GM19372 (cell line): Measurements from ENCODE around the gene TRPM3.

Source experiments
- ATAC-seq: cut with Tn5 transposase; IDR thresholded peaks from one replicate; pipeline ENCODE4 v1.9.1; 2021; ENCODE audit warnings: mild to moderate bottlenecking, low read depth, moderate library complexity; ENCODE audit not compliant: unreplicated experiment

TRPM3 gene

DNA sequence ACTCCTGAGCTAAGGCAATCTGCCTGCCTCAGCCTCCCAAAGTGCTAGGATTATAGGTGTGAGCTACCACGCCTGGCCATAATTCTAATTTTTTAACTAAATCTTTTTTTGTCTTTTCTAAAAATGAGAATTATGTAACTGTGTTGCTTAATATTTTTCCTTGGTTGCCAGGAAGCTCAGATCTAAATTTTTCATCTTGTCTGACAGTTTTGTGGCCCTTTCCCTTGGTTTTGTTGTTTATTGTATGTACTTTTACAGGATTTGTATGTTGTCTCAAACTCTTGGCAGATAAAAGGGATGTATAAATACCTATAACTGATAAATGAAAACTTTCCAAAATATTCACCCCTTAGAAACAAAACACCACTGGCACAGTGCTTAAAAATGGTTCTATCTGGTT lies 618.7 kb downstream of the TRPM3 start:
- no peak for ATAC-seq

GRCh38 chr9:70500793-70501192 lies 620.6 kb downstream of the TRPM3 start:
- no peak for ATAC-seq

DNA sequence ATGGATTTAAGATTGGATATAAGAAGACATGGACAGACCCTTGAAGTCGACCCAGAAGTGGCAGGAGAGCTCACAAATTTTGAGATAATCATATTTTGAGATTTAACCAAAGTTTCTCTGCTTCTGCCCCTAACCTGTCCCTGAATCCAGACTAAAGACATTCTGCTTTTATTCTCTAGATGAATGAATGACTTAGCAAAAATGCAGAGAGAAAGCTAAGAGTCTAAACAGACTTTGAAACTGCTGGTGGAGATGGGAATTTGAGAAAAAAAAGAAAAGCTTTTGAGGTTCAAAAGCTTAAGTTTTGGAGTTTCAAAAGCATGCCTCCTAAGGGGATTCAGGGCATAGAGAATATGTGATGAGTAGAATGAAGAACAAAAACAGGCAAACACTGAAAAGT lies 621.8 kb downstream of the TRPM3 start:
- no peak for ATAC-seq

DNA sequence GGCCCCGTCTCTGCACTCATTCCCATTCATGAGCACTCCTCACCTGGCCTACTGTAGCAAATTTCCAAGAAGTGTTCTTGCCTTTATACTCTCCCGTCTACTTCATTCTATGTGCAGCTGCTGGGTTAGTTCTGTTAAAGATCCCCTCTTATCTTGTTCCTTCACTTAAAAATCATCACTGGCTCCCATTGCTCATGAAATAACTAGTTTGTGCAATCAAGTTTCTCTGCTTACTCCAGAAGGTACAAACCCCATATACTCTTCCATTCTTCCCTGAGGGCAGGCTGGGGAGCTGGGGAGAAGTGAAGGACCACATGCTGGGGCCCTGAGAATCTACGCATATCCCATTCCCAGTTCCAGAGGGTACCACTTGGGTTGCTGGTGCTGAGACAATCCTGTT lies 622.6 kb downstream of the TRPM3 start:
- ATAC-seq, result no peak

- no peak for ATAC-seq
Measured at GRCh38 chr9:70496244-70496643, 625.2 kb downstream of the TRPM3 start.

GRCh38 chr9:70495514-70495913 lies 625.9 kb downstream of the TRPM3 start:
- no peak for ATAC-seq

- ATAC-seq, result no peak
Measured at GRCh38 chr9:70494221-70494620, 627.2 kb downstream of the TRPM3 start.

DNA sequence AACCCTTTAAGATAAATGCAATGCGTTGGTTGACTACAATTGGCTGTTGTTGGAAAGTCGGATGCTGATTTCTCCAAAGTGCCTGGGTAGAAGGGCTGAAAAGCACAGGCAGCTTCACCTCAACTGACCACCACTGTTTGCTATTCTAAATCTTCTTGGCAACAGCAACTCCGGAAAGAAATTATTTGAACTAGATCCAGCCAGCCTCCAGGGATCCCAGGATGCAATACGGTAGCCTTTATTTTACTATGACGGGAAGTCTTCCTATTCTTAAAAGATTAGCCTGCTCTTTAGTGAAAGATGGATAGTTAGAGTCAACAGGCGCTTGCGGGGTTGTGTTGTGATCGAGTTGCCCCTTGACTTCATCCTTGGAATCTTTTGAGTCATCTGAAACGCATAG lies 628.4 kb downstream of the TRPM3 start:
- no peak for ATAC-seq

GRCh38 chr9:70492319-70492777 lies 629.1 kb downstream of the TRPM3 start:
- ATAC-seq, result no peak

GRCh38 chr9:70491426-70492318 lies 629.7 kb downstream of the TRPM3 start:
- ATAC-seq, result no peak

DNA sequence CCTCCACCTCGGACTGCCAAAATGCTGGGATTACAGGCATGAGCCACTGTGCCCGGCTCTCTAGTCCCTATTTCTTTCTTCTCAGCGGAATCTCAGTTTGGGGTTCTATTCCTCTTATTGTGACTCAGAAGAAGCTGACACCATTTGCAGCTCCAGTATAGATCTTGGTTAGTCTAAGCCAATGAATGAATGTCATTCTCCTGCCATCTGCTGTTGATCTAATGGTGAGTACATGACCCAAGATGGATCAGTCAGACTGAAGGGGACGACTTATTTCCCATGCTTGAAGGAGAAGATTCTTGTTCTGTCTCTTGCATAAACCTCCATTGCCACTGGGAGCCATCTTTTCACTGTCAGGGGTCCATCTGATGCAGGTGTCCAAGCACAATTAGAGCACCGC lies 630.9 kb downstream of the TRPM3 start:
- no peak for ATAC-seq

DNA sequence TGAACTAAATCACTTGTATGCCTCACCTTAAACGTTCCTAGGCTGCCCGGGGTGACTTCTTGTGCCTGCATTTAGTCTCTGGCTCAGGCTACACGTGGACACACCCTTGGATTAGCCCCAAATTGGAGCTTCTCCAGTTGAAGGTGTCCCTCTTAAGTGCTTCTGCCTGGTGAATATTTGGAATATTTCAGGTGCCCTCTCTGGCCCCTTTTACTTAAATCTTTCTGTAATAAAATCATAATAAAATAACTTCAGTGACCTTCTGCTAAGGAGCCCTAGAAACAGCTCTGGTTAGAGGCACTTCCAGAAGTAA lies 632.7 kb downstream of the TRPM3 start:
- no peak for ATAC-seq

- no peak for ATAC-seq
Measured at GRCh38 chr9:70488098-70488792, 633.2 kb downstream of the TRPM3 start.

DNA sequence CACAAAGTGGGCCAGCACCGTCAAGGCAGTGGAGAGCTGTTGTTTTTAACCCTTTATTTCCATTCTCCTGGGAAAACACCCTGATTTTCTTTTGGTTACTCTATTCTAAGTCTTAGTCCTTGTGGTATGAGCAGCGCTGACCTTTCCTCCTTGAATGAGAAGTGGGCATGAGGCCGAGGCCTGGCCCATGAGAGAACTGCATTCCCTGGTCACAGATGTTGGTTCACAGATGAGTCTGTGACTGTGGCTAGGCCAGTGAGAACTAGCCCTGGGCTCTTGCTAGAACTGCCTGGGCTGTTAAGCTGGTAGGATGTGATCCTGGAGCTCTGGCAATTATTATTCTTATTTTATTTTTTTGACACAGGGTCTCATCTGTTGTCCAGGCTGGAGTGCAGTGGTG lies 635.3 kb downstream of the TRPM3 start:
- no peak for ATAC-seq

GRCh38 chr9:70485273-70485858 lies 636.1 kb downstream of the TRPM3 start:
- no peak for ATAC-seq

DNA sequence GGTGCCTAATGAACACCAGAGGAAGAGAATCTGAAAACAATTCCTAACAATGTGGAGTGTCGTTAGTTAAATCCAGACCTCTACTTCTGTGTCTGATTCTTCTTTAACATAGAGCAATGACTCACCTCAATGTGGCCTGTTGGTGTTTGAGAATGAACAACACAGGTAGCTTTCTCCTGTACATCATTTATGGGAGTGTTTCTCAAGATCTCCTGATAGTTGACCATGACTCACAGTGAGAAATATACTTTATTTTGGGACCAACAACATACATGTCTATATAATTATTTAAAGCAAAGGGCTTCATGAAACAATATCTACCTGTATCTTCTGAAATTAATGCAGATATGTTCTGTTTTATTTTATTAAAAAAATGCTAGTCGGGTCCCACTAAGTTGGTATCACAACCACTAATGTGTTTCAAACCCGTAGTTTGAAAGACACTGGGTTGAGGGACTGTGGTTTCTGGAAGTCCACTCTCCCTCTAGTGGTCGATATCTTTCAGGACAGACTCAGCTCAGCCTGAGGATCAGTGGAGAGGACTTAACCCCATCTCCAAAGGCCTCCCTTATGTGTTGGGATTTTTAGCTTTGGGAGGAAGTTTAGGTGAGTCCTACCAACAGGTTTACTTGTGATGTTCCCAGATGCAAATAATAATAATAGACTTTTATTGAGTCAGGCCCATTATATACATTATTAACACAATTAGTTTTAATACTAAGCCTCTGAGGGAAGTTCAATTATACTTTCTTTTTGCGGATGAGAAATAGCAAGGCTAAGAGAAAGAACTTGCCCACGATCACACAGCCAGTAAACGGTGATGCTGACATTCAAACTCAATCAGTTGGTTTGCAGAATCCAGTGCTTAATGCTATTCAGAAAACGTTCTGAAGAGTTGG lies 636.9 kb downstream of the TRPM3 start:
- no peak for ATAC-seq

DNA sequence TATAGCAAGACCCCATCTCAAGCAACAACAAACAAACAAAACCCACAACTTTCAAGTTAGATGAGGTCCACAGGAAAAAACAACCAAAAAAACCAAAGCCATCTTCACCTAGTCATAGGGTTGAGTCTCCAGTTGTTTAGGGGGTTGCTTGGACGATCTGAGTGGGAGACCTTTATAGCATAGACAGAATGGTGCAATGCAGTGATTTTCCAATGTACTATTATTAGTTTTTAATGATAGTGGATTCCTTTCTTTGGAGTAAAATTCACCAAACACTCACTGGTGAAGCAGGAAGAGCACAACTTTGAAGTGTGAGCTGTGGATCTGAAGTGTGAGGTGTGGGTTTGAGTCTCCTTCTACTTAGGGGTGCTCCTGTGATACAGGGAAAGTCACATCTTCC lies 640.0 kb downstream of the TRPM3 start:
- no peak for ATAC-seq

GRCh38 chr9:70480405-70480980 lies 640.9 kb downstream of the TRPM3 start:
- ATAC-seq, result no peak

DNA sequence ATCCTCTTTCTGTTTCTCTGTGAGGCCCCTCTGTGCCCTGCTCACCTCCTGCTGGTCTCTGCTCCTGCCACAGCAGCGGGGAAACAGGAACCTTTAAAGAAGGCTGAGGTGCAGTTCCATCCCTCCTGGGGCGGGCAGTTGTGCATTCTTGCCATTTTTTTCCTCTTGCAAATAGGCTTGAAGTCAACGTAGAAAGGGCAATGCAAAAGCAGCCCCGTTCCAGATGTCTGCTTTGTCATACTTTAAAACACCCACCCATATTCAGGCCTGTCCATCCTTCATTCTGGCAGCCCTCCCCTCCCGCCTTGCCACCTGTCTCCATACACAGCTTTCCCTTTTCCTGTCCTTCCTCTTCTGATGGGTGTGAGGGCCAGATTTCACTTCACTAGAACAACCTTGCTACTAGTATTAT lies 641.5 kb downstream of the TRPM3 start:
- no peak for ATAC-seq
